ENCODE measurements around the gene EPHA2.

EPHA2 gene

GRCh38 chr1:16093611-16094010, 62.3 kb downstream of the EPHA2 start:
- H3K4me3 ChIP-seq (ENCODE audit: low read depth, low read length): no peak overlapping the region
- TF ChIP-seq CTCF (IDR thresholded peaks at IDR 0.05; ENCODE audit: borderline replicate concordance, insufficient read depth, low read depth, low read length): no peak

- TF ChIP-seq CTCF (IDR thresholded peaks at IDR 0.05; ENCODE audit: borderline replicate concordance, insufficient read depth, low read depth, low read length): no peak
- no peak overlapping the region for H3K4me3 ChIP-seq (ENCODE audit: low read depth, low read length)
Observed at GRCh38 chr1:16092923-16093511, 62.9 kb downstream of the EPHA2 start.

- TF ChIP-seq CTCF (IDR thresholded peaks at IDR 0.05; ENCODE audit: borderline replicate concordance, insufficient read depth, low read depth, low read length): no peak
- no peak overlapping the region for H3K4me3 ChIP-seq (ENCODE audit: low read depth, low read length)
Observed at GRCh38 chr1:16092097-16092922, 63.6 kb downstream of the EPHA2 start.

GRCh38 chr1:16091296-16091695, 64.6 kb downstream of the EPHA2 start:
- TF ChIP-seq CTCF (IDR thresholded peaks at IDR 0.05; ENCODE audit: borderline replicate concordance, insufficient read depth, low read depth, low read length): no peak
- H3K4me3 ChIP-seq (ENCODE audit: low read depth, low read length): no peak overlapping the region

GRCh38 chr1:16090076-16090826, 65.6 kb downstream of the EPHA2 start:
- no peak overlapping the region for H3K4me3 ChIP-seq (ENCODE audit: low read depth, low read length)
- TF ChIP-seq CTCF (IDR thresholded peaks at IDR 0.05; ENCODE audit: borderline replicate concordance, insufficient read depth, low read depth, low read length): no peak

GRCh38 chr1:16088996-16089395, 66.9 kb downstream of the EPHA2 start:
- TF ChIP-seq CTCF (IDR thresholded peaks at IDR 0.05; ENCODE audit: borderline replicate concordance, insufficient read depth, low read depth, low read length): no peak
- no peak overlapping the region for H3K4me3 ChIP-seq (ENCODE audit: low read depth, low read length)

Data from GM12875 (cell line).